H9 (cell line): ENCODE results near the gene CRYBA1. TPM values are rescaled to one million over a fixed set of nuclear protein-coding genes. Genes with fewer than 3 reads are reported as not detected.

Source experiments
- DNase-seq: peaks from one replicate; pipeline ENCODE4 v3.0.0-alpha.2; 2017
- H2AFZ ChIP-seq: one replicate; pipeline ENCODE4 v1.6.1; 2013; ENCODE audit warnings: mild to moderate bottlenecking, low read length, control low read depth, moderate library complexity
- H2AK5ac ChIP-seq: 2 replicates; pipeline ENCODE4 v1.6.1; 2013; ENCODE audit warnings: low read length, control low read depth, mixed read lengths; ENCODE audit not compliant: insufficient read length
- H2BK120ac ChIP-seq: one replicate; pipeline ENCODE4 v1.6.1; 2013; ENCODE audit warnings: low read depth, mild to moderate bottlenecking, low read length, control low read depth, inconsistent platforms; ENCODE audit not compliant: poor library complexity, severe bottlenecking
- H2BK12ac ChIP-seq: 2 replicates; pipeline ENCODE4 v1.6.1; 2013; ENCODE audit warnings: low read length, control low read depth, mixed read lengths, low read depth; ENCODE audit not compliant: insufficient read length
- H2BK15ac ChIP-seq: 2 replicates; pipeline ENCODE4 v1.6.1; 2013; ENCODE audit warnings: low read depth, low read length, control low read depth
- H2BK20ac ChIP-seq: one replicate; pipeline ENCODE4 v1.6.1; 2013; ENCODE audit warnings: low read depth, mild to moderate bottlenecking, low read length, control low read depth, inconsistent platforms; ENCODE audit not compliant: poor library complexity, severe bottlenecking
- H2BK5ac ChIP-seq: 2 replicates; pipeline ENCODE4 v1.6.1; 2013; ENCODE audit warnings: low read length, control low read depth, mixed read lengths; ENCODE audit not compliant: insufficient read length
- H3K14ac ChIP-seq: 2 replicates; pipeline ENCODE4 v1.6.1; 2013; ENCODE audit warnings: low read length, control low read depth; ENCODE audit not compliant: insufficient read depth
- H3K18ac ChIP-seq: 2 replicates; pipeline ENCODE4 v1.6.1; 2013; ENCODE audit warnings: low read depth, mild to moderate bottlenecking, mixed read lengths, low read length, control low read depth; ENCODE audit not compliant: insufficient read length
- H3K23ac ChIP-seq: 2 replicates; pipeline ENCODE4 v1.6.1; 2013; ENCODE audit warnings: low read length, control low read depth, mixed read lengths, low read depth; ENCODE audit not compliant: insufficient read length
- H3K23me2 ChIP-seq: 2 replicates; pipeline ENCODE4 v1.6.1; 2013; ENCODE audit warnings: low read depth, mild to moderate bottlenecking, mixed read lengths, low read length, control low read depth; ENCODE audit not compliant: insufficient read length, poor library complexity, severe bottlenecking
- H3K27ac ChIP-seq: 2 replicates; pipeline ENCODE4 v1.5.1; 2013; ENCODE audit warnings: low read length, control low read depth, mixed read lengths, low read depth; ENCODE audit not compliant: insufficient read length
- H3K27me3 ChIP-seq: 2 replicates; pipeline ENCODE4 v1.6.1; 2013; ENCODE audit warnings: low read length, control low read depth, inconsistent platforms; ENCODE audit not compliant: insufficient read depth
- H3K4ac ChIP-seq: 2 replicates; pipeline ENCODE4 v1.6.1; 2013; ENCODE audit warnings: low read depth, mild to moderate bottlenecking, control low read depth, inconsistent platforms, low read length, moderate library complexity
- H3K4me1 ChIP-seq: 2 replicates; pipeline ENCODE4 v1.6.1; 2013; ENCODE audit warnings: low read length, control low read depth, inconsistent platforms; ENCODE audit not compliant: insufficient read depth
- H3K4me2 ChIP-seq: 2 replicates; pipeline ENCODE4 v1.6.1; 2013; ENCODE audit warnings: low read length, control low read depth, mixed read lengths; ENCODE audit not compliant: insufficient read length, insufficient read depth
- H3K56ac ChIP-seq: 2 replicates; pipeline ENCODE4 v1.6.1; 2013; ENCODE audit warnings: low read depth, mild to moderate bottlenecking, mixed read lengths, low read length, control low read depth; ENCODE audit not compliant: insufficient read length
- H3K79me1 ChIP-seq: 2 replicates; pipeline ENCODE4 v1.6.1; 2013; ENCODE audit warnings: low read depth, mild to moderate bottlenecking, moderate library complexity, low read length, control low read depth, inconsistent platforms; ENCODE audit not compliant: insufficient read depth, poor library complexity, severe bottlenecking
- H3K79me2 ChIP-seq: 2 replicates; pipeline ENCODE4 v1.6.1; 2013; ENCODE audit warnings: low read length, control low read depth, inconsistent platforms; ENCODE audit not compliant: insufficient read depth
- H3K9ac ChIP-seq: 2 replicates; pipeline ENCODE4 v1.6.1; 2013; ENCODE audit warnings: low read length, control low read depth, mixed read lengths; ENCODE audit not compliant: insufficient read length; ENCODE audit errors: extremely low read depth
- H3K9me3 ChIP-seq: one replicate; pipeline ENCODE4 v1.6.1; 2013; ENCODE audit warnings: low read depth, low read length, inconsistent platforms; ENCODE audit not compliant: control insufficient read depth
- H3T11ph ChIP-seq: one replicate; pipeline ENCODE4 v1.6.1; 2013; ENCODE audit warnings: mild to moderate bottlenecking, low read length, control low read depth, inconsistent platforms
- H4K20me1 ChIP-seq: one replicate; pipeline ENCODE4 v1.6.1; 2013; ENCODE audit not compliant: control insufficient read depth, insufficient read length, insufficient read depth
- H4K5ac ChIP-seq: 2 replicates; pipeline ENCODE4 v1.6.1; 2013; ENCODE audit warnings: low read depth, mild to moderate bottlenecking, mixed read lengths, low read length, control low read depth; ENCODE audit not compliant: insufficient read length
- H4K8ac ChIP-seq: replicated peaks from 2 replicates; pipeline ENCODE4 v1.6.1; 2013; ENCODE audit warnings: low read length, control low read depth, mixed read lengths, low read depth; ENCODE audit not compliant: insufficient read length
- H4K91ac ChIP-seq: 2 replicates; pipeline ENCODE4 v1.6.1; 2013; ENCODE audit warnings: low read depth, mild to moderate bottlenecking, moderate library complexity, mixed read lengths, low read length, control low read depth; ENCODE audit not compliant: insufficient read length
- H3K27ac Mint-ChIP-seq, 3 experiments: 2 replicates in 2 of 3; 3 replicates in 1 of 3; pipeline ENCODE4 v1.8.0; 2020 to 2021; ENCODE audit warnings: mixed read lengths in 3 of 3, mild to moderate bottlenecking in 1 of 3, moderate library complexity in 1 of 3
- H3K27me3 Mint-ChIP-seq: 2 replicates; pipeline ENCODE4 v1.8.0; 2021; ENCODE audit warnings: low read depth, mild to moderate bottlenecking, moderate library complexity, mixed read lengths
- H3K36me3 Mint-ChIP-seq, 3 experiments: 2 replicates in 2 of 3; 3 replicates in 1 of 3; pipeline ENCODE4 v1.8.0; 2020 to 2021; ENCODE audit warnings: low read depth in 3 of 3, mixed read lengths in 3 of 3; ENCODE audit not compliant: insufficient read depth in 1 of 3
- H3K4me1 Mint-ChIP-seq, 2 experiments: 2 replicates each; pipeline ENCODE4 v1.8.0; 2020; ENCODE audit warnings: mixed read lengths in 2 of 2
- H3K4me3 Mint-ChIP-seq, 2 experiments: 2 replicates in 1 of 2; 3 replicates in 1 of 2; pipeline ENCODE4 v1.8.0; 2020 to 2021; ENCODE audit warnings: mild to moderate bottlenecking in 2 of 2, mixed read lengths in 2 of 2, moderate library complexity in 1 of 2
- H3K9me3 Mint-ChIP-seq, 2 experiments: 2 replicates in 1 of 2; 3 replicates in 1 of 2; pipeline ENCODE4 v1.8.0; 2020; ENCODE audit warnings: mild to moderate bottlenecking in 2 of 2, mixed read lengths in 2 of 2, moderate library complexity in 1 of 2
- CTCF ChIP-seq: fragments of 200-600 bp; sonication (generic); conservative IDR thresholded peaks from 3 replicates; pipeline ENCODE4 v1.8.0; 2021; ENCODE audit warnings: antibody characterized with exemption, mild to moderate bottlenecking
- WGBS: extraction: QIAGEN DNeasy Blood & Tissue Kit; methylation state at CpG from one replicate; pipeline ENCODE4 v1.1.7; 2013; ENCODE audit warnings: missing lambda C conversion rate, low lambda C conversion rate, mixed read lengths; ENCODE audit not compliant: insufficient read length; ENCODE audit errors: extremely low coverage; 5-methylcytosine and 5-hydroxymethylcytosine counted together
- total RNA-seq: library from RNA; stranded (reverse); gene quantifications from 2 replicates; pipeline ENCODE4 v1.2.1, GENCODE V29; 2021

CRYBA1 gene
- total RNA-seq, 1 experiment from 2014 or later: not detected

- peaks cover 4% of the 10 kb centered on the region; the same call in 1 of the 2 replicates for H3K4me1 ChIP-seq
- H3K4me1 Mint-ChIP-seq: peaks cover 15 to 18% of the 10 kb centered on the region in 2 experiments
- no peaks in the 10 kb centered on the region for H3K27me3 Mint-ChIP-seq
- no peaks in the 10 kb centered on the region for H4K20me1 ChIP-seq
- no peak overlapping the region for H2AFZ ChIP-seq
- H3K23ac ChIP-seq: no peak overlapping the region
- no peak overlapping the region for H4K5ac ChIP-seq
- H3K79me1 ChIP-seq: no peaks in the 10 kb centered on the region
- H3K14ac ChIP-seq: no peak overlapping the region
- H3K27ac Mint-ChIP-seq: no peak overlapping the region
- no peak overlapping the region for H2BK20ac ChIP-seq
- no peaks in the 10 kb centered on the region for H3K9me3 Mint-ChIP-seq
- H4K8ac ChIP-seq: no peak overlapping the region
- H3K56ac ChIP-seq: no peak overlapping the region
- H3K27me3 ChIP-seq: no peaks in the 10 kb centered on the region
- no peak overlapping the region for H3K4ac ChIP-seq
- TF ChIP-seq CTCF: no peak
- no peak overlapping the region for H3K4me2 ChIP-seq
- H4K91ac ChIP-seq: no peak overlapping the region
- H2BK15ac ChIP-seq: no peak overlapping the region
- no peak overlapping the region for H3K9ac ChIP-seq
- H3K27ac ChIP-seq: no peak overlapping the region
- no peak overlapping the region for H2AK5ac ChIP-seq
- H3K36me3 Mint-ChIP-seq: no peaks in the 10 kb centered on the region
- H3K79me2 ChIP-seq: no peaks in the 10 kb centered on the region
- H3T11ph ChIP-seq: no peak overlapping the region
- no peaks in the 10 kb centered on the region for H3K23me2 ChIP-seq
- no peak overlapping the region for H3K4me3 Mint-ChIP-seq
- no CpG with 5 or more reads among the region's 1 CpG for WGBS
- no peak overlapping the region for H2BK120ac ChIP-seq
- H3K9me3 ChIP-seq: no peaks in the 10 kb centered on the region
- H2BK12ac ChIP-seq: no peak overlapping the region
- no peak overlapping the region for H3K18ac ChIP-seq
- DNase-seq: no peak
- H2BK5ac ChIP-seq: no peak overlapping the region
Measured at GRCh38 chr17:29212094-29212631, 34.5 kb upstream of the CRYBA1 start.
